CD4-positive, alpha-beta T cell treated with Interleukin-4 for 4 hours (primary cell): ENCODE results near the gene IFNAR2.
A peak's percentile ranks its signal among the peaks of the same experiment; 100 is the strongest.
"Not testable (repeated sequence)": the region's sequence is repeated elsewhere in the genome, so short reads cannot be mapped to it uniquely, and the experiment has no call there.

Experiments used
- DNase-seq: peaks from one replicate; pipeline ENCODE4 v3.0.0-alpha.2; 2020

IFNAR2 gene

DNA sequence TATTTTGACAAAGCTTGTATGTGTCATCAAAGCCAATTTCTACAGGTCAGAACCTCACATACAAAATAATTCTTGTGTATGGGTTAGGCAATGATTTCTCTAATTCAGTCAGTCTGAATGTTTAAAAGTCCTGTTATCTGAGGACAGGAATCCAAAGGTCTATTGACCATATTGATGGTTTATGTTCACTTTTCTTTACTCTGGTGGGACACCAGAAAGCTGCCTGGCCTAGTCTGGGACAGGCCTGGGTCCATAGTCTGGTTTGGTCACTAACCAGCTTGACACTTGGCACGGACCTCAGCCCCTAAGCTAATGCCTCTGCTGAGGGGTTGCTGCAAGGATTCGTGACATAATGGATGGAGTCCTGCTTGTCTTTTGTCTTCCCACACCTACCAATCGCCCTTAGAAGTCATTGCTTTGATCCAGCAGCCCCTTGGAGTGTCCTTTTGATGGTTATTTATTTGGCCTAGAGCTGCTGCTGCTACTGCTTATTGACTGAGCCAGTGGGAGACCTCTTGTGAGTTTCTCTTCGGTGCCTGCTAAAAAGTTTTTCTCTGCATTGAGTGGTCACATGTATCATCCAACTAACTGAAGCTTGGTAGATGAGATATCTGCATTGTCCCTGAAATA, 15.7 kb downstream of the IFNAR2 start:
- DNase-seq = no peak

DNA sequence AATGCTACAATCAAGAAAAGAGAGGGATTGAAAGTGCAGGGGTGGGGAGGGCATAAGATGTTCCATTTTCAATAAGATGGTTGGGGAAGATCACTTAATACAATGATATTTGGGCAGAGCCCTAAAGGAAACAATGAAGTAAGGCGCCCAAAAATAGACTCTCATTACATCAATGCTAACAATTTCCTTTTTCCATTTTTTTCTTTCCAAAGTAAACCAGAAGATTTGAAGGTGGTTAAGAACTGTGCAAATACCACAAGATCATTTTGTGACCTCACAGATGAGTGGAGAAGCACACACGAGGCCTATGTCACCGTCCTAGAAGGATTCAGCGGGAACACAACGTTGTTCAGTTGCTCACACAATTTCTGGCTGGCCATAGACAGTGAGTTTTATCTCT, 16.8 kb downstream of the IFNAR2 start:
- no peak for DNase-seq

DNA sequence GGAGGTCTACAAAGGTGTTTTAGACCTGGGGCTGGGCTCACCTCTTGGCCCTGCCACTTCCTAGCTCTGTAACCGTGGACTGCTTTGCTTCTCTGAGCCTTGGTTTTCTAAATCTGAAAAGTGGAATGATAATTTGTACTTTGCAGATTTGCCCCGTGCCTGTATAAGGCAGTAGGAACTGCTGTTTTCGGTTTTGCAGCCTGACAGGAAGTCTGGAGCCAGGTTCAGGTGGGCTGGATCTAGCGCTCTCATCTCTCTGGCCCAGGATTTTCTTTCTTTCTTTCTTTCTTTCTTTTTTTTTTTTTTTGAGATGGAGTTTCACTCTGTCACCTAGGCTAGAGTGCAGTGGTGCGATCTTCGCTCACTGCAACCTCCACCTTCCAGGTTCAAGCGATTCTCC, 17.2 kb downstream of the IFNAR2 start:
- no peak for DNase-seq

DNA sequence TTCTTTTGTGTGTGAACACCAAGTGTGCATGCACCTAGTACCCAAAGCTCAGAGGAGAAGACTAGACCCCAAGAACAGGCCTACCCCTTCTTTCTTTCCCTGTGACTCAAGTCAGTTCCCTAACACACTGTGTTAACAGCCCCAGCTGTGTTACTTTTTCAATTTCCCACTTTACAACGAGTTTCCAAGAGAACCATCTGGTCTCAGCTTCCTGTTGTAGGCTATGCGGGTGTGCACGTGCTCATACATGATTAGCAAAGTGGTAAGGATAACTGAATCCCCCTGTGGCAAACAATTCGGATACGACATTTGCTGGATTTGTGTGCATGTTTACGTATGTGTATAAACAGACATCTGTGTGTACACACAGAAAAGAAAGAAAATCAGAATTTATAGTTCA, 17.9 kb downstream of the IFNAR2 start:
- no peak for DNase-seq

DNA sequence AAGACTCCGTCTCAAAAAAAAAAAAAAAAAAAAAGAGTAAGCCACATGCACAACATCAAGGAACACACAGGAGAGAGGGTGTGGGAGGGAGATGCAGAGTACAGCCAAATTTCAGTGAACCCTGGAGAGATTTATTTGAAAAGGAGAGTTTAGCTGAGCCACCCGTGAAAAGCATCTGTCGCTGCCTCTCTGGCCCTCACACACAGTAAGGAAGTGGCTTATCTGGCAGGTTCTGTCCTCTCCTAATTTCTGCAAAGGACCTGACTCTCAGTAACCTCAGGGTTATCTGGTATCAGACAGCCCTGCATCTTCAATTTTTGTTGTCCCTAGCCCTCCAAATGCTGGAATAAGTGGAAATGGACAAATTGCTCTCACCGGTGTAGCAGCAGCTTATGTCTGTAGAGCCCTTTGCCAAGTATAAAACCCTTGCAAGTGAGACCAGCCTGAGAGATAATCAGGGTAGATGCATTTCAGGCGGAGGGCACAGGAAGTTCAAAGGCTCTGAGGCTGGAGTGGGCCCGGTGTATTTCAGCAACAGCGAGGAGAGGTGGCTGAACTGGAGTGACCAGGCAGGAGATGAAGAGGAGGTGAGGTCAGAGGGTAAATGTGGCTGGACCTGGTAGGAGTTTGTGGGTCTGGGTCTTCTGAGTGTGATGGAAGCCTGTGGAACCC, 19.7 kb downstream of the IFNAR2 start:
- DNase-seq = no peak

DNA sequence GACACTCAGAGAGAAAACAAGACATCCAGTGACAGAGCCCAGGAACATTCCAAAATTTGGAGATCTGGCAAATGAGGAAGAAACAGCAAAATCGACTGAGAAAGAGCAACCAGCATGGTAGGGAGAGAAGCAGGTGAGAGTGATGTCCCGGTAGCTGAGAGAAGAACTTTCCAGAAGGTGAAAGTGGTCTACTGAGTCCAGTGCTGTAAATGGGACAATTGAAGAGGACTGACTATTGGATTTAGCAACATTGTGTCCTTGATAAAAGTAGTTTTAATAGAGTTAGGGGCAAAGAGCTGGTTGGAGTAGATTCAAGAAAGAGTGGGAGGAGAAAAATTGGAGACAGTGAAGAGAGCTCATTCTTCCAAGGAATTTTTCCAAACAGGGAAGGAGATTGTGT, 21.4 kb downstream of the IFNAR2 start:
- DNase-seq = no peak

DNA sequence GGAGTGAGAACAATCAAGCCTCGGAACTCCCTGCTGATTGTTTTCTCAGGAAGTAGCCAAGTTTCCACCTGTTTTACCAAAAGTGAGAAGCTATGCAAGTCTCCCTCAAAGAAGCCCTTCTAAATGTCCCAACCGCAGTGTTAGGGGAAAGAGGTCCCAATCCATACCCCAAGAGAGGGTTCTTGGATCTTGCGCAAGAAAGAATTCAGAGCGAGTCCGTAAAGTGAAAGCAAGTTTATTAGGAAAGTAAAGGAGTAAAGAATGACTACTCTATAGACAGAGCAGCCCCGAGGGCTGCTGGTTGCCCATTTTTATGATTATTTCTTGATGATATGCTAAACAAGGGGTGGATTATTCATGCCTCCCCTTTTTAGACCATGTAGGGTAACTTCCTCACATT, 23.6 kb downstream of the IFNAR2 start:
- not testable (repeated sequence) for DNase-seq

DNA sequence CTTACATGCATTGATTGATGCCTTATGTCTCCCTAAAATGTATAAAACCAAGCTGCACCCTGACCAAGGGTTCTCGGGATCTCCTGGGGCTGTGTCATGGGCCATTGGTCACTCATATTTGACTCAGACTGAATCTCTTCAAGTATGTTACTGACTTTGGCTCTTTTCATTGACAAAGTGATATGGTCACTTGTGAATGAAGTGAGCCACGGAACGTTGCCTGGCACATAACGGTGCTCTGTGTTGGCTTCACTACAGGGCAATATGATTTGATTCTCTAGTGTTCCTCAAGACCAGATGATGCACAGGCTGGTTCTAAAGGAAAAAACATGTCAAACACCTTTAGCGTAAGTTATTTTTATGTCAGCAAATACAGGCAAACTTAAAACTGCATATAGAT, 25.0 kb downstream of the IFNAR2 start:
- DNase-seq = no peak

DNA sequence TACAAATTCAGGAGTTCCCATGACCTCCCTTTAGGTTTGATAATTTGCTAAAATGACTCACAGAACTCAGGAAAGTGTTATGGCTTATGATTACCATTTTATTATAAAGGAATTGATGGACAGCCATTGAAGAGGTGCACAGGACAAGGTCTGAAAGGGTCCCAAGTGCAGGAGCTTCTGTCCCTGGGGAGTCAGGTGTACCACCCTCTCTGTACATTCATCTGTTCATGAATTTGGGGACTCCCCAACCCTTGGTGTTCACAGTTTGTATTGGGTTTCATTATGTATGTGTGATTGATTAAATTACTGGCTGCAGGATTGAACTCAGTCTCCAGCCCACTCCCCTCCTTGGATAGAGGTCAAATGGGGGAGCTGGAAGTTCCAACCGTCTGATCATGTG, 25.7 kb downstream of the IFNAR2 start:
- DNase-seq = no peak

DNA sequence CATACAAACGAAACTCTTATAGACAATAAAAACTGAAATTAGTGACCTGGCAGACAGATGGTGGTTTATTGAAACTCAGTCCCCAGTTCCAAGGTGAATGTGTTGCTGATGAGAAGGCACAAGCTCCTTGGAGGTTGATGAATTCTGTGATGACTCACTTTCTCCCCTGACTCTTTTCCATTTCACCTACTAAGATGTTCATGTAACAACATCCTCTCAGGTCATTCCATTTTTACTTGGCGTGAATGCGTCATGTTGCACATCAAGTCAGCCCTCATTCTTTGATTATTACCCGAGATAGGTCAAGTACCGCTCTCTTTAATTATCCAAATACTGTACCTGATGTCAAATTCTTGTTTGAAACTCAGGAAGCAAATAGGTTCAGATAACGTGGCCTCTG, 26.3 kb downstream of the IFNAR2 start:
- DNase-seq = peak; percentile 48

DNA sequence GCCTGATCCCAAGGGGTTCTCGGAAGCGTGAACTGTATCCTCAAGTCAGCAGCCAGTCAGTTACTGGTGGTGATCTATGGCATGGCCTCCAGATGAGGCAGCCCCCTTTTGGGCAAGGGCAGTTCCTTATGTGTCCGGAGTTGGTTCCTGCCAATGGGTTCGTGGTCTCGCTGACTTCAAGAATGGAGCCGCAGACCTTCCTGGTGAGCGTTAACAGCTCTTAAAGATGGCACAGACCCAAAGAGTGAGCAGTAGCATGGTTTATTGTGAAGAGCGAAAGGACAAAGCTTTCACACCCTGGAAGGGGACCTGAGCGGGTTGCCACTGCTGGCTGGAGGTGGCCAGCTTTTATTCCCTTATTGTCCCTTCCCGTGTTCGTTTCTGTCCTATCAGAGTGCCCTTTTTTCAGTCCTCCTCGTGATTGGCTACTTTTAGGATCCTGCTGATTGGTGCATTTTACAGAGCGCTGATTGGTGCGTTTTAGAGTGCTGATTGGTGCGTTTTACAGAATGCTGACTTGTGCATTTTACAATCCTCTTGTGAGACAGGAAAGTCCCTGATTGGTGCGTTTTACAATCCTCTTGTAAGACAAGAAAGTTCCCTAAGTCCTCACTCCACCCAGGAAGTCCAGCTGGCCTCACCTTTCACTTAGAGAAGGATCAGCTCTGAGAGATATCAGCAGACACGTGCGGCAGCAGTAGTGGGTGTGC, 27.5 kb downstream of the IFNAR2 start:
- no peak for DNase-seq

DNA sequence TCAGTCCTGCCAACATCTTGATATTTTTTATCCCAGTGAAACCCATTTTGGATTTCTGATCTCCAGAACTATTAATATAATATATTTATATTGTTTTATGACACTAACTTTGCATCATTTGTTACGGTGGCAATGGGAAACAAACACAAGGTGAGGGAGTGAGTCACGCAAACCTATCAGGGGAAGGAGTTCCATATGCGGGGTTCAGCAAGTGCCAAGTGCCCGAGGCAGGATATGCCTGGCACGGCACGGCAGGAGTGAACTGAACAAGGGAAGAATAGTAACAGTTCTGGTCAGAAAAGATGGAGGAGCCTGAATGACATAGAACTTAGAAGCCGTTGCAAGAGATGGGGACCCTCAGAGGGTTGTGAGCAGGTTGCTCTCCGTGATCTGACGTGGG, 28.7 kb downstream of the IFNAR2 start:
- no peak for DNase-seq

DNA sequence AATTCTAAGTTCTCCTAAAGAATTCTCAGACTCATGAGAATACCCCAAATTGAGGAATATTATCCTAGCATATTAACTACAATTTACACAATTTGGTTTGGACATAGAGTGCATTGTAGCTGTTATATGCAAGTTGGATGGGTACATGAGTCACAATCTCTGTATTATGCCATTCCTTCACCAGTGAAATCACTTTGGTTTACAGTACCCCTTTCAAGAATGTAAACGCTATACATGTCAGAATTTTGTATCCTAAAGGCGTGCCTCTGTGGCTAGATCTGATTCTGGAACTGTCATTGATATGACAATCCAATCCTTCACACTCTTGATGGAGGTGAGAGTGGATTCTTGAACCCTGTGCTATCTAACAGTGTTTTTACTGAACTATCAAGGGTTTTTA, 29.7 kb downstream of the IFNAR2 start:
- no peak for DNase-seq

DNA sequence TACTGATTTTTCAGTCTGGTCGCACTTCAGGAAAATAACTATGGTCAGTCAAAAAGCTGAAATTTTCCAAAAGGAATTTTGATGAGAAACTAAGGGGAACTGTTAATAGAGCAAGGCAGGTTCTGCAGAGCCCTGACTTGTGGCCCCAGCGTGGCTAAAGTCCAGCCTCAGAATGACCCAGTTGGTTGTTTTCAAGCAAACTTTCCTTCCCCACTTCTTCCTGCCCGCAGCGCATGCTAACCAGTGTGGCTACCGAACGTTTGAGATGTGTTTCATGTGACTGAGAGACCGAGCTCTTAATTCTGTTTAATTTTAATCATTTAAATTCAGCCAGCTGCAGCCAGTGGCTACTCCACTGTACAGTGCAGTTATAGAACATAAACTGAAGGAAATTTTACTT, 30.3 kb downstream of the IFNAR2 start:
- no peak for DNase-seq

DNA sequence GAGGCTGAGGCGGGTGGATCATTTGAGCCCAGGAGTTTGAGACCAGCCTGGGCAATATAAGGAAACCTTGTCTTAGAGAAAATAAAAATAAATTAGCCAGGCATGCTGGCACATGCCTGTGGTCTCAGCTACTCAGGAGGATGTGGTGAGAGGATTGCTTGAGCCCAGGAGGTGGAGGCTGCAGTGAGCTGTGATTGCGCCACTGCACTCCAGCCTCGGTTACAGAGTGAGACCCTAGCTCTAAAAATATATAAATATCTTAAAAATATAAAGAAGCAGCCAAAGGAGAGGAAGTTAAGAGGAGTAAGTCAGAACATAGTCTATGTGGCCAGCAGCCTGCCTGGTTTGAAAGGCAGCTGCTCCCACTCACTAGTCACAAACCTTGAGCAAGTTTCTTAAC, 31.9 kb downstream of the IFNAR2 start:
- no peak for DNase-seq

DNA sequence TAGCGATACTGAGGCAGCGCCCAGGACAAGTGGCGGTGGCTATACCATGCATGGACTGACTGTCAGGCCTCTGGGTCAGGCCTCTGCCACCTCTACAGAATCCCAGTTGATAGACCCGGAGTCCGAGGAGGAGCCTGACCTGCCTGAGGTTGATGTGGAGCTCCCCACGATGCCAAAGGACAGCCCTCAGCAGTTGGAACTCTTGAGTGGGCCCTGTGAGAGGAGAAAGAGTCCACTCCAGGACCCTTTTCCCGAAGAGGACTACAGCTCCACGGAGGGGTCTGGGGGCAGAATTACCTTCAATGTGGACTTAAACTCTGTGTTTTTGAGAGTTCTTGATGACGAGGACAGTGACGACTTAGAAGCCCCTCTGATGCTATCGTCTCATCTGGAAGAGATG, 33.2 kb downstream of the IFNAR2 start:
- DNase-seq = no peak

DNA sequence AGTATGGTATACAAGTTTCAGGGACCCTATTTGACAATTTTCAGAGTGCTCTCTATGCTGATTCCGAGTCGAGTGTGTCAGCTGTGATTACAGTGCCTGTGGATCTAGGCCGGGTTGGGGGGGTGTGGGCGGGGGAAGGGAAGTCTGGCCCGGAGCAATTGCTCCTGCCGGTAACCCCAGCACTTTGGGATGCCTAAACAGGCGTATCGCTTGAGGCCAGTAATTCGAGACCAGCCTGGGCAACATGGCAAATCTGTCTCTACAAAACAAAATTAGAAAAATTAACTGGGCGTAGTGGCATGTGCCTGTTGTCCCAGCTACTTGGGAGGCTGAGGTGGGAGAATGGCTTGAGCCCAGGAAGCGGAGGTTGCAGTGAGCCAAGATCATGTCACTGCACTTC, 34.8 kb downstream of the IFNAR2 start:
- no peak for DNase-seq

DNA sequence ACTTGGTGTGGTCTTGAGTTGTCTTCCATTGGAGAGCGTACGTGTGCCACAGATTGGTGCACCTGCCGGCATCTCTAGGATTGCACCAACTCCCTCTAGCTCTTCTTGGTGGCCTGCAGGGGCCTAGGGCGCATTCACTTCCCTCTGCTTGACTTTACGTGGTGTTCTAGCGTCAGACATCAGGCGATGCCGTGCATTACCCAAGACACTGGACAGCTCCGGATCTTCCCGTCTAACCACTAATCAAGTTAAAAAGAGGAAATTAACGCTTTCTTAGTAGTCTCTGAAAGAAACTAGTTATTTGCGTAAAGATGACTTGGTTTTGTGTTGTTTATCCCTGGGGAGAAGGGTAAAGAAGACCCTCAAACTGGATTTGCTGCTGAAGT, 35.9 kb downstream of the IFNAR2 start:
- DNase-seq = peak; percentile 36

DNA sequence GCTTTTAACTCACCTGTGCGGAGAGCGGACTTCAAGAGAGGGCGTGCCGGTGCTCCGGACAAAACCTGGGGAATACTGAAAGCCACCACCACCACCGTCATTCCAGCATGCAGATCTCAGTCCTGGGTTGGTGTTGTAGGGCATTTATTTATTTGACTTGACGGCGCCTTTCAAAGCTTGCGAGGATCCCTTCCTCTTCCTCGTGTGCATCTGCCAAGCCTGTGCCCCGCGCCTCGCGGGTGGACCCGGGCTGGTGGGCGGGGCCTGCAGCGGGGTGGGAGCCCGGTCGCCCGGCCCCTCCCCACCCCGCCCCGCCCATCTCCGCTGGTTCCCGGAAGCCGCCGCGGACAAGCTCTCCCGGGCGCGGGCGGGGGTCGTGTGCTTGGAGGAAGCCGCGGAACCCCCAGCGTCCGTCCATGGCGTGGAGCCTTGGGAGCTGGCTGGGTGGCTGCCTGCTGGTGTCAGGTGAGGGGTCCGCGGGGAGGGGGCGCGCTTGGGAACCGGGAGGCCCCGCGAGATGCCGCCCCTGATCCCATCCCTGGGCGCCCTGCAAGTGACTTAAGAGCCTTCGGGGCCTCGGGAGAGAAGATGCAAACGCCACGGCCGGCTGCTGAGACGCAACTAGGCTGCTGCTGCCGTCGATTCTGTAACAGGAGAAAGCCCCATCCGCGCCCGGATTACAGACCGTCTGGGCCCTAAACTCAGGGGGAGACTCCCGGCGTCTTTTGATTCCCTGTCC, 36.5 kb downstream of the IFNAR2 start, which contains the start of gene IL10RB:
Gene IL10RB (plus strand): TSS at position 318 of the 739 bp plus-strand sequence. CDS start 99 bp downstream, at position 417.
- DNase-seq = peak; percentile 62

DNA sequence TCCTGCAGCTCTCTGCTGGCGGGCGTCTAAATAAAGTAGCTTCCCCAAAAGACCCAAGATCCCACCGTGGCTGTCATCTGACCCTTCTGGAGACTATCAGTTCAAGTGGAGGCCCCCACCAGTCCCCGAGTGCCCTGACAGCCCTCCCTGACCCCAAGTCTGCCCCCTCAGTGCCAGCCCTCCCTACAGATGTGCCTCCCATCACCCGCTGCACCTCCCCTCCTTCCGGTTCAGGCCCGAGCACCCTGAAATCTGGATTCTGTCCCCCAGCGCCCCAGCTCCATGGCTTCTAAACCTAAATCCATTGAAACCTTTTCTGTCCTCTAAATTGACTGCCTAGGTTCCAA, 37.0 kb downstream of the IFNAR2 start:
- no peak for DNase-seq

DNA sequence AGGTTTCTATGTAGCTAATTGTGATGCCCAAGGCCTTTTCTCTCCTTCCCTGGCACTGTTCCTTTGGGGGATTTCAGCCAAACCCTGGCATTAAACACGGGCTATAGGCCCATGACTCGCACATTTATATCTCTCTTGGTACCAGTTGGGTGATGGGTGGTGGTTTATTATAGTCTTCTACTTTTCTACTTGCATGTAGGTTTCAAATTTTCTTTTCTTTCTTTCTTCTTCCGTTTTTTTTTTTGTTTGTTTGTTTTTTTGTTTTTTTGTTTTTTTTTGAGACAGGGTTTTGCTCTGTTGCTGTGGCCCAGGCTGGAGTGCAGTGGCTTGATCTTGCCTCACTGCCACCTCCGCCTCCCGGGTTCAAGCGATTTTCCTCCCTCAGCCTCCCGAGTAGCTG, 37.5 kb downstream of the IFNAR2 start:
- DNase-seq = no peak

DNA sequence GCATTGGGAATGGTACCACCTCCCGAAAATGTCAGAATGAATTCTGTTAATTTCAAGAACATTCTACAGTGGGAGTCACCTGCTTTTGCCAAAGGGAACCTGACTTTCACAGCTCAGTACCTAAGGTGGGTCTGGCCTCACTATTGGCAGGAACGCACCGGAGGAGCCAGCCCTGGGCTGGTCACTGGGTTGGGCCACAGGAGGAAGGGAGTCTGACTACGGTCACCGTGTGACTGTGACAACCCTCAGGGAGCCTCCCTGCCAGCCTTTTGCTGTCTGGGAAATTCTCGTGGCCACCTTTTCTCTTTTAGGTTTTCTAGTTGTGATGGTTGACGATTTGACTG, 38.6 kb downstream of the IFNAR2 start:
- no peak for DNase-seq

DNA sequence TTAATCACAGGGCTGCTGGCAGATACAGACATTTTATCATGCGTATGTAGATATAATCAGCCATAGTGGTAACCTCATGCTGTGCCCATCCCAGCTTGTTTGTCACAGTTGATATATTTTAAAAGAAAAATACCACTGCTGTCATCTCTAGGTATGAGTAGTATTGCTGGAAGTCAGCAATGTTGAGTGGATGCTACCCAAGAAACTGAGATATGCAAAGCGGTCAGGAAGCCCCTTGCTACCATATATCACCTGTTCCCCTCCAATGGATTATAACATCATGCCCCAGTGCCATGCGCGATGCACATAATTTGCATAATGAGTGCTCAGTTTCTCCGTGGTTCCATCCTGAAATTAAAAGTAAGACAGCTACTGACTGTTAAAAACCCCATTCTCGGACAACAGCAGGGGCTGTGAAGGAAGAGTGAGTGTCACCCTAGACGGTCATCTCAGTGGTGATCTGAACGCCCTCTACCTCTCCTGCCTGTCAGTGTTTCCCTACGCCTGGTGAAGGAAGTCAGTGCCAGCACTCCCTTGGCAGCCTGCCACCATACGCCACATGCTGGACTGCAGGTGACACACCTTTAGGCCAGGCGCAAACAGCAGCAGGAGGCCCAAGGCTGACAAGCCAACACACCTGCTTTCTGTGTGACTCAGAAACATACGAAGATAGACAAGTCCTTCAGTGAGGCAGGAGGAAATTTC, 39.2 kb downstream of the IFNAR2 start:
- peak; percentile 44 for DNase-seq
